K562 (cell line): ENCODE results near the gene CTSH. TPM values are rescaled to one million over a fixed set of nuclear protein-coding genes. Genes with fewer than 3 reads are reported as not detected.
A peak's percentile ranks its signal among the peaks of the same experiment; 100 is the strongest.

Experiments
- ATAC-seq: fragments of 200-7000 bp; cut with Tn5 transposase; 3 replicates; pipeline ENCODE4 v1.9.1; 2020; ENCODE audit warnings: moderate library complexity
- BruUV-seq: library from RNA; stranded (reverse); fragments of 400-500 nt; replicated peaks from 2 replicates; lab custom pipeline; 2021; lab: Mats Ljungman, UMichigan
- CTCF ChIA-PET: fragments of 300-600 bp; formaldehyde crosslinking; extraction: SDS; loops from one replicate; lab custom pipeline; 2021; ENCODE audit warnings: low intra/inter-chr PET ratio; lab: Yijun Ruan, JAX
- POLR2A ChIA-PET: fragments of 300-600, 350-650 bp; sonication (Branson Sonifier 250); formaldehyde crosslinking; extraction: SDS; loops from one replicate; lab custom pipeline; 2021; ENCODE audit warnings: antibody characterized with exemption, inconsistent platforms; lab: Yijun Ruan, JAX
- DNase-seq, 4 experiments: peaks; one replicate each; pipeline versions ENCODE4 v3.0.0 to v3.0.0-alpha.2; 2011 to 2018; ENCODE audit warnings: low spot score in 3 of 4, mixed read lengths in 3 of 4; ENCODE audit errors: extremely low read depth in 1 of 4
- FAIRE-seq: peaks from 2 replicates; lab custom pipeline; 2011; peaks lifted over from hg19 to GRCh38; lab: Jason Lieb, UNC
- H2AFZ ChIP-seq: 2 replicates; pipeline ENCODE4 v1.6.0; 2011; ENCODE audit warnings: low read depth, low read length, control low read depth, inconsistent platforms
- H3K27ac ChIP-seq: fragments of 200-600 bp; 3 replicates; pipeline ENCODE4 v1.8.0; 2011; ENCODE audit warnings: low read depth, mild to moderate bottlenecking, control low read depth, inconsistent platforms, low read length, moderate library complexity, mixed read lengths; ENCODE audit errors: extremely low read depth
- H3K27me3 ChIP-seq, 2 experiments: fragments of 300-600 bp in 1 of 2; 2 replicates in 1 of 2; 3 replicates in 1 of 2; pipeline versions ENCODE4 v1.6.0 to v1.8.0; 2011; ENCODE audit warnings: inconsistent platforms in 2 of 2, low read length in 2 of 2, mild to moderate bottlenecking in 1 of 2, mixed read lengths in 1 of 2, moderate library complexity in 1 of 2; ENCODE audit not compliant: control insufficient read depth in 2 of 2, insufficient read depth in 2 of 2
- H3K36me3 ChIP-seq: fragments of 300-600 bp; 3 replicates; pipeline ENCODE4 v1.8.0; 2011; ENCODE audit warnings: mild to moderate bottlenecking, low read length, inconsistent platforms; ENCODE audit not compliant: control insufficient read depth, insufficient read depth
- H3K4me1 ChIP-seq, 2 experiments: fragments of 200-600 bp in 1 of 2; replicated peaks in 1 of 2; 2 replicates in 1 of 2; 3 replicates in 1 of 2; pipeline versions ENCODE4 v1.5.1 to v1.8.0; 2011; ENCODE audit warnings: inconsistent platforms in 2 of 2, low read length in 2 of 2, mild to moderate bottlenecking in 1 of 2, mixed read lengths in 1 of 2, moderate library complexity in 1 of 2; ENCODE audit not compliant: control insufficient read depth in 2 of 2, insufficient read depth in 2 of 2
- H3K4me2 ChIP-seq: 2 replicates; pipeline ENCODE4 v1.6.1; 2011; ENCODE audit warnings: low read length, control low read depth, inconsistent platforms, mixed read lengths; ENCODE audit not compliant: insufficient read depth
- H3K4me3 ChIP-seq: fragments of 200-600 bp; sonication (generic), shearing (Covaris generic); 2 replicates; pipeline ENCODE4 v1.5.1; 2016; ENCODE audit warnings: control low read depth, inconsistent platforms
- H3K79me2 ChIP-seq: fragments of 200-600 bp; 3 replicates; pipeline ENCODE4 v1.8.0; 2011; ENCODE audit warnings: low read length, inconsistent platforms; ENCODE audit not compliant: control insufficient read depth, insufficient read depth
- H3K9ac ChIP-seq, 2 experiments: 2 replicates each; pipeline versions ENCODE4 v1.6.0 to v1.6.1; 2011; ENCODE audit warnings: low read depth in 2 of 2, low read length in 2 of 2, control low read depth in 1 of 2, inconsistent platforms in 1 of 2, mild to moderate bottlenecking in 1 of 2, mixed read lengths in 1 of 2; ENCODE audit not compliant: insufficient read depth in 1 of 2
- H3K9me1 ChIP-seq: one replicate; pipeline ENCODE4 v1.6.0; 2011; ENCODE audit warnings: inconsistent platforms, mild to moderate bottlenecking, low read length, moderate library complexity; ENCODE audit not compliant: control insufficient read depth, insufficient read depth
- H3K9me3 ChIP-seq: replicated peaks from 2 replicates; pipeline ENCODE4 v1.5.1; 2011; ENCODE audit warnings: low read depth, low read length, inconsistent platforms; ENCODE audit not compliant: control insufficient read depth, insufficient read depth
- H4K20me1 ChIP-seq: replicated peaks from 2 replicates; pipeline ENCODE4 v1.6.1; 2011; ENCODE audit warnings: low read length, inconsistent platforms, mixed read lengths; ENCODE audit not compliant: control insufficient read depth, insufficient read depth
- DDX20 ChIP-seq: fragments of 450-650 bp; IDR thresholded peaks from 2 replicates; pipeline ENCODE4 v1.6.1; 2016; ENCODE audit warnings: missing genetic modification characterization, low read depth, mild to moderate bottlenecking, missing compliant biosample characterization, moderate library complexity
- ESRRA ChIP-seq: fragments of 450-650 bp; IDR thresholded peaks from 2 replicates; pipeline ENCODE4 v1.6.1; 2014; ENCODE audit warnings: low read depth, mild to moderate bottlenecking, moderate library complexity, borderline replicate concordance
- MXI1 ChIP-seq: IDR thresholded peaks from 2 replicates; pipeline ENCODE4 v1.6.1; 2011; ENCODE audit warnings: low read depth, mild to moderate bottlenecking, improper control_type of control experiment, low read length
- NFATC3 ChIP-seq: fragments of 450-650 bp; IDR thresholded peaks from 2 replicates; pipeline ENCODE4 v1.6.1; 2017; ENCODE audit warnings: mild to moderate bottlenecking
- NONO ChIP-seq, 2 experiments: fragments of 200-400 bp in 1 of 2; fragments of 450-650 bp in 1 of 2; formaldehyde crosslinking in 1 of 2; IDR thresholded peaks; 2 replicates each; pipeline ENCODE4 v1.6.1; 2017; ENCODE audit warnings: low read depth in 2 of 2, mild to moderate bottlenecking in 2 of 2, moderate library complexity in 2 of 2, low read length in 1 of 2
- TEAD1 ChIP-seq, 2 experiments: fragments of 450-650 bp in 1 of 2; sonication (generic) in 1 of 2; formaldehyde crosslinking; IDR thresholded peaks; 2 replicates each; pipeline versions ENCODE4 v1.4.0 to v1.8.0; 2020 to 2022; ENCODE audit warnings: mild to moderate bottlenecking in 2 of 2, missing genetic modification reagents in 1 of 2
- ZKSCAN1 ChIP-seq: fragments of 150-350 bp; IDR thresholded peaks from 2 replicates; pipeline ENCODE4 v1.6.1; 2016; ENCODE audit warnings: low read depth, low read length
- ZNF239 ChIP-seq: fragments of 250-450 bp; sonication (Bioruptor Pico); IDR thresholded peaks from 2 replicates; pipeline ENCODE4 v1.4.0; 2020; ENCODE audit warnings: mild to moderate bottlenecking
- ZNF785 ChIP-seq: fragments of 250-450 bp; sonication (Bioruptor Pico); IDR thresholded peaks from 2 replicates; pipeline ENCODE4 v1.4.0; 2020; ENCODE audit warnings: mild to moderate bottlenecking
- WGBS: fragments of 100-300 bp; shearing (Covaris generic); methylation state at CpG from one replicate; pipeline ENCODE4 v1.1.6; 2016; ENCODE audit warnings: low coverage, mixed read lengths; ENCODE audit not compliant: insufficient coverage; ENCODE audit errors: missing lambda C conversion rate; 5-methylcytosine and 5-hydroxymethylcytosine counted together
- in situ Hi-C: fragments of 300-500 bp; cut with MboI; formaldehyde crosslinking; loops from 4 replicates; pipeline ENCODE4 v1.15.0; 2018; ENCODE audit warnings: inconsistent platforms, mixed read lengths
- intact Hi-C: fragments of 100-400 bp; cut with micrococcal nuclease; formaldehyde crosslinking; loops from 2 replicates; pipeline ENCODE4 v1.14.2; 2022
- polyA plus RNA-seq, 8 experiments: library from polyadenylated mRNA; depleted of rRNA in 4 of 8; stranded (reverse) in 5 of 8; unstranded in 3 of 8; fragments of >200 nt; fragmentation: Nextera tagmentation in 2 of 8; fragmentation: Illumina TruSeq in 1 of 8; extraction: Ambion mirVana in 2 of 8; extraction: Trizol in 1 of 8; gene quantifications; 2 replicates each; pipeline versions ENCODE4 v1.2.1 to v1.2.3, GENCODE V29; 2011 to 2014; ENCODE audit warnings: inconsistent platforms in 1 of 8, missing spikeins in 1 of 8
- total RNA-seq, 7 experiments: library from RNA; depleted of rRNA in 6 of 7; stranded (reverse); fragments of >200 nt in 6 of 7; fragmentation: Illumina TruSeq in 2 of 7; extraction: Trizol in 2 of 7; gene quantifications; 2 replicates each; pipeline versions ENCODE4 v1.2.1 to v1.2.3, GENCODE V29; 2011 to 2021; ENCODE audit warnings: low replicate concordance in 1 of 7
- TF ChIP-seq, protein P1 (sequence below), 3 experiments: IDR thresholded peaks in 2 of 3; conservative IDR thresholded peaks in 1 of 3; 2 replicates each; pipeline ENCODE4 v1.5.1; 2011 to 2012; ENCODE audit warnings: low read length in 3 of 3, mild to moderate bottlenecking in 3 of 3, control low read depth in 2 of 3, improper control_type of control experiment in 1 of 3, inconsistent platforms in 1 of 3, low read depth in 1 of 3, mixed read lengths in 1 of 3, moderate library complexity in 1 of 3; ENCODE audit not compliant: insufficient read depth in 2 of 3
- TF ChIP-seq, protein P2 (sequence below), 2 experiments: fragments of 450-650 bp; formaldehyde crosslinking in 1 of 2; IDR thresholded peaks; 2 replicates each; pipeline versions ENCODE4 v1.4.0 to v1.6.1; 2014 to 2020; ENCODE audit warnings: mild to moderate bottlenecking in 2 of 2, borderline replicate concordance in 1 of 2, low read depth in 1 of 2

The CTSH gene
- total and polyA plus RNA-seq, 9 of the 15 experiments (the other 6 are each of a cell fraction or from before 2014, with no cell fraction given) = 15.0 to 462 (median 173) TPM

DNA sequence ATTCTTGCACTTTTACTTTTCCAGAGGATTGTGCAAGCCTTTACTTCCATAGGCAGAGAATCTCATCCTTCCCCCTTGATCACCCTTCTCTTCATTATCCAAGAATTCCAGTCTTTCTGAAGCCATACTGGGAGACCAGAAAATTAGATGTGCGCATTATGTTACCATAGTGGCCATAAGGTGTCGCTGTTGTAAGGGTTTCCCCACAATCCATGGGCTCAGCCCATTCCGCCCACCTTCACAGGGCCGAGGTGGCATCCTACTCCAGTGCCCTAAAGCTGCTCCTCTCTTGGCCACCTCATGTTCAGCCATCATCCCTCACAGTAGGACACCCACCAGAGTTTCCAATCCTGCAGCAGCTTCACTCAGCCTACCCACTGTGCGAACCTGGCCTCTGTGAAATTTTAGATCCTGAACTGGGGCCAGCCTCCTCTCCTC is 35.0 kb downstream of the CTSH start:
- DNase-seq = peak; percentile 58 to 64 (median 61)
- Histone ChIP-seq H3K27me3 (no peaks in the 10 kb centered on the region), H3K4me1 (no peaks in the 10 kb centered on the region), H3K4me3 (no peak overlapping the region), H2AFZ (no peak overlapping the region), H3K9me1 (no peaks in the 10 kb centered on the region), H3K4me2 (no peak overlapping the region), H4K20me1 (peaks cover 8% of the 10 kb centered on the region), H3K36me3 (peaks cover 88% of the 10 kb centered on the region), H3K9ac (no peak overlapping the region), H3K9me3 (no peaks in the 10 kb centered on the region), H3K79me2 (no peaks in the 10 kb centered on the region), H3K27ac (no peak overlapping the region)
- BruUV-seq = no TSS peak
- intact Hi-C loops (loop anchor here (1.0 to 10.0 kb wide), 3 partner anchors 69 to 275 kb away; no protein-coding TSS in a partner anchor), in situ Hi-C loops (loop anchor here (5.0 to 10.0 kb wide), 2 partner anchors 72 to 275 kb away; no protein-coding TSS in a partner anchor)
- 49% methylated on average over 5 of the region's 5 CpGs for WGBS
- ATAC-seq = peak; percentile 87
- peak; percentile 78 for FAIRE-seq
- CTCF ChIA-PET = interaction anchor here (1.3 to 1.6 kb wide), 3 partner anchors 70 to 274 kb away, joined by 3 to 9 read pairs (median 7); no protein-coding TSS in a partner anchor
- POLR2A ChIA-PET = interaction anchor here (0.6 to 4.3 kb wide), 5 partner anchors 8 to 18 kb away, joined by 3 to 25 read pairs (median 4); no protein-coding TSS in a partner anchor
- TF ChIP-seq TEAD1 (CRISPR knock-in tag; IDR thresholded peaks at IDR 0.05) (0 out of 4 replicates have a peak, but pooled peaks of 1 of the 2 experiments have one; percentile 22), MXI1 (no peak), DDX20 (tag) (no peak), ESRRA (no peak), ZNF239 (CRISPR knock-in tag) (no peak), ZNF785 (CRISPR knock-in tag) (no peak), ZKSCAN1 (peak; percentile 81; the same call in 1 of the 2 replicates), NFATC3 (no peak), NONO (IDR thresholded peaks at IDR 0.05; ENCODE audit: low read depth in 2 of 2, low read length in 1 of 2) (0 out of 4 replicates have a peak, but pooled peaks of 1 of the 2 experiments have one; percentile 28)
- TF ChIP-seq, protein P1, sequence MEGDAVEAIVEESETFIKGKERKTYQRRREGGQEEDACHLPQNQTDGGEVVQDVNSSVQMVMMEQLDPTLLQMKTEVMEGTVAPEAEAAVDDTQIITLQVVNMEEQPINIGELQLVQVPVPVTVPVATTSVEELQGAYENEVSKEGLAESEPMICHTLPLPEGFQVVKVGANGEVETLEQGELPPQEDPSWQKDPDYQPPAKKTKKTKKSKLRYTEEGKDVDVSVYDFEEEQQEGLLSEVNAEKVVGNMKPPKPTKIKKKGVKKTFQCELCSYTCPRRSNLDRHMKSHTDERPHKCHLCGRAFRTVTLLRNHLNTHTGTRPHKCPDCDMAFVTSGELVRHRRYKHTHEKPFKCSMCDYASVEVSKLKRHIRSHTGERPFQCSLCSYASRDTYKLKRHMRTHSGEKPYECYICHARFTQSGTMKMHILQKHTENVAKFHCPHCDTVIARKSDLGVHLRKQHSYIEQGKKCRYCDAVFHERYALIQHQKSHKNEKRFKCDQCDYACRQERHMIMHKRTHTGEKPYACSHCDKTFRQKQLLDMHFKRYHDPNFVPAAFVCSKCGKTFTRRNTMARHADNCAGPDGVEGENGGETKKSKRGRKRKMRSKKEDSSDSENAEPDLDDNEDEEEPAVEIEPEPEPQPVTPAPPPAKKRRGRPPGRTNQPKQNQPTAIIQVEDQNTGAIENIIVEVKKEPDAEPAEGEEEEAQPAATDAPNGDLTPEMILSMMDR (IDR thresholded peaks at IDR 0.05 in 2 of 3, conservative IDR thresholded peaks at IDR 0.05 in 1 of 3; ENCODE audit: insufficient read depth in 2 of 3, low read depth in 1 of 3, low read length in 3 of 3) = peak; percentile 76 to 84 (median 80)
- TF ChIP-seq, protein P2, sequence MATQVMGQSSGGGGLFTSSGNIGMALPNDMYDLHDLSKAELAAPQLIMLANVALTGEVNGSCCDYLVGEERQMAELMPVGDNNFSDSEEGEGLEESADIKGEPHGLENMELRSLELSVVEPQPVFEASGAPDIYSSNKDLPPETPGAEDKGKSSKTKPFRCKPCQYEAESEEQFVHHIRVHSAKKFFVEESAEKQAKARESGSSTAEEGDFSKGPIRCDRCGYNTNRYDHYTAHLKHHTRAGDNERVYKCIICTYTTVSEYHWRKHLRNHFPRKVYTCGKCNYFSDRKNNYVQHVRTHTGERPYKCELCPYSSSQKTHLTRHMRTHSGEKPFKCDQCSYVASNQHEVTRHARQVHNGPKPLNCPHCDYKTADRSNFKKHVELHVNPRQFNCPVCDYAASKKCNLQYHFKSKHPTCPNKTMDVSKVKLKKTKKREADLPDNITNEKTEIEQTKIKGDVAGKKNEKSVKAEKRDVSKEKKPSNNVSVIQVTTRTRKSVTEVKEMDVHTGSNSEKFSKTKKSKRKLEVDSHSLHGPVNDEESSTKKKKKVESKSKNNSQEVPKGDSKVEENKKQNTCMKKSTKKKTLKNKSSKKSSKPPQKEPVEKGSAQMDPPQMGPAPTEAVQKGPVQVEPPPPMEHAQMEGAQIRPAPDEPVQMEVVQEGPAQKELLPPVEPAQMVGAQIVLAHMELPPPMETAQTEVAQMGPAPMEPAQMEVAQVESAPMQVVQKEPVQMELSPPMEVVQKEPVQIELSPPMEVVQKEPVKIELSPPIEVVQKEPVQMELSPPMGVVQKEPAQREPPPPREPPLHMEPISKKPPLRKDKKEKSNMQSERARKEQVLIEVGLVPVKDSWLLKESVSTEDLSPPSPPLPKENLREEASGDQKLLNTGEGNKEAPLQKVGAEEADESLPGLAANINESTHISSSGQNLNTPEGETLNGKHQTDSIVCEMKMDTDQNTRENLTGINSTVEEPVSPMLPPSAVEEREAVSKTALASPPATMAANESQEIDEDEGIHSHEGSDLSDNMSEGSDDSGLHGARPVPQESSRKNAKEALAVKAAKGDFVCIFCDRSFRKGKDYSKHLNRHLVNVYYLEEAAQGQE (IDR thresholded peaks at IDR 0.05; ENCODE audit: borderline replicate concordance) = peak; percentile 50
- TF ChIP-seq, protein P2 (CRISPR knock-in tag; IDR thresholded peaks at IDR 0.05; ENCODE audit: low read depth) = no peak
